GM18907 (cell line): Measurements from ENCODE around the gene PRKCB.
A peak's percentile ranks its signal among the peaks of the same experiment; 100 is the strongest.
"Not testable (repeated sequence)": the region's sequence is repeated elsewhere in the genome, so short reads cannot be mapped to it uniquely, and the experiment has no call there.

Experiments
- ATAC-seq: cut with Tn5 transposase; IDR thresholded peaks from one replicate; pipeline ENCODE4 v1.9.1; 2021; ENCODE audit warnings: mild to moderate bottlenecking, moderate library complexity; ENCODE audit not compliant: unreplicated experiment

PRKCB gene

GRCh38 chr16:23901178-23902033 lies 65.6 kb downstream of the PRKCB start:
- ATAC-seq = no peak

DNA sequence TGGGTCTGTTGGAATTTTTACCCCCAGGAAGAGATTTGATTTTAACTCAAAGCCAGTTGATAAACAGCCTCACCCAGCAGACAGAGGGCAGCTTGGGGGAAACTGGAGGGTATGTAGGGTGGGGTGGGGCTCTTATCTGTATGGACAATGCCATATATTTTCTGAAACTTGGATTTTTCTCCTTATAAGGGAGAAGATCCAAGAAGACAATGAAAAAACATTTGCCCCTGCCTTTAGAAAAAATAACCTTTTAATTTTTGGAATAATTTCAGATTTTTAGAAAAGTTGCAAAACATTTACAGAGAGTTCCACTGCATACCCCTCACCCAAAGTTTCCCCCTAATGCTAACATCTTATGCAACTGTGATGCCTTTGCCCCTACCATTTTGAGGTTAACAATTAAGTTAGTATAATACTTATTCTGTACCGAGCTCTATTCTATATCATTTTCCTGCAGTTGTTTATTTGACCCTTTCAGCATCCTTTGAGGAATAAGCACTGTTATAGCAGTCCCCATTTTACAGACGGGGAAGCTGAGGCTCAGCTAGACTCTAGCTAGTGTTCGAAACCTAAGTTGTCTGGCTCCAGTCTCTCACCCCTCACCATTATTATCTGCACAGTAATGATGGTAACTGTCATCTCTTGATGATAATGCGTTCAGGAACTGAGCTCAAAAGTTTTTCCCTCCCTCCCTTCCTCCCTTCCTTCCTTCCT lies 66.4 kb downstream of the PRKCB start:
- no peak for ATAC-seq

DNA sequence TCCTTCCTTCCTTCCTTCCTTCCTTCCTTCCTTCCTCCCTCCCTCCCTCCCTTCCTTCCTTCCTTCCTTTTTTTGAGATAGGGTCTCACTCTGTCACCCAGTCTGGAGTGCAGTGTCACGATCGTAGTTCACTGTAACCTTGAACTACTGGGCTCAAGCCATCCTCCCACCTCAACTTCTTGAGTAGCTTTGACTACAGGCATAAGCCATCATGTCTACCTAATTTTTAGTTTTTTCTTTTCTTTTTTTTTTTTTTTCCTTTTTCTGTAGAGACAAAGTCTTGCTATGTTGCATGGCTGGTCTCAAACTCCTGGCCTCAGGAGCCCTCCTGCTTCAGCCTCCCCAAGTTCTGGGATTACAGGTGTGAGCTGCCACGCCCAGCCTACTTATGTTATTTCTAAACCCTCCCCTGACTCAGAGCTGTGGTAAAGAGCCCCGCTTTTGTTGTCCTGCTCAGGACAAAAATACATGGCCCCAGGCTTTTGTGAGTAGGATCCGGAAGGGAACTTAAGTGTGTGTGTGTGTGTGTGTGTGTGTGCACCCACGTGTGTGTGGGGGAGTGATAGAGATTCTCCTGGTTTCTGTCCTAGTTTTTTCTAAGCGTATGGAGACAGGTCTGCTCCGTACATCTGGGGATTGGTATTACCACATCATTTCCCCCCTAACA lies 67.1 kb downstream of the PRKCB start:
- no peak for ATAC-seq

DNA sequence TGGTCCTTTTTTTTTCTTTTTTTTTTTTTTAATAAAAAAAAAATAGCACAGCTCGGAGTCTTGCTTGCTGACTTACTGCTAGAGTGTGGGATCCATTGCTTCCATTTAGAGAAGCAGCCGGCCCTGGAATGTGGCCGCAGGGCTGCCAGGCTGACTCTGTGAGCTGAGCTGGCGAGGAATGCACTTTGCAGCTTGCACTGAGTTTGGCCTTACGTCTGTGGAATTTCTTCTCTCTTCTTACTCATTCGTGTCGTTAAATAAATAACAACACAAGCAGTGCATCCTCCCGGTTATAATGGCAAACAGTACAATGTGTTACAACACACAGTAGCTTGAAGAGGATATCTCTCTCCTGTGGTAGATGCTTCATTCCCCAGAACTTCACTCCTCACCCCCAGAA lies 69.2 kb downstream of the PRKCB start:
- ATAC-seq = no peak

DNA sequence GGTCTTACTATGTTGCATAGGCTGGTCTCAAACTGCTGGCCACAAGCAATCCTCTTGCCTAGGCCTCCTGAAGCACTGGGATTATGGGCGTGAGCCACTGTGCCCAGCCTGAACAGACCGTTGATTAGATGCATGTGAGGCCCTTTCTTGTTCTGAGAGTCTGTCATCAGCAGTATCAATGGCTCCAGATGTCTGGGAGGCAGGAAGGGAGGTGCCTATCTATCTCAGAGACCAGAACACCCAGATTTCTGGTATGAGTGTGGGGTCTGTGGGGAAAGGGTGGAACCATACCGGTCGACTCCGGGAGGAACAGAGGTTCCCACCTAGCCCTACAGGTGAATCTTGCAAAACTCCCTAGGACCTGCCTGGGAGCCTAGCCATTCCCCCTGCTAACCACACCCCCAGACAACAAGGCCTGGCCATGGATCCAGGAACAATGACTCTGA lies 71.7 kb downstream of the PRKCB start:
- ATAC-seq = no peak

GRCh38 chr16:23907903-23908302 lies 72.1 kb downstream of the PRKCB start:
- no peak for ATAC-seq

GRCh38 chr16:23908790-23909189 lies 73.0 kb downstream of the PRKCB start:
- no peak for ATAC-seq

DNA sequence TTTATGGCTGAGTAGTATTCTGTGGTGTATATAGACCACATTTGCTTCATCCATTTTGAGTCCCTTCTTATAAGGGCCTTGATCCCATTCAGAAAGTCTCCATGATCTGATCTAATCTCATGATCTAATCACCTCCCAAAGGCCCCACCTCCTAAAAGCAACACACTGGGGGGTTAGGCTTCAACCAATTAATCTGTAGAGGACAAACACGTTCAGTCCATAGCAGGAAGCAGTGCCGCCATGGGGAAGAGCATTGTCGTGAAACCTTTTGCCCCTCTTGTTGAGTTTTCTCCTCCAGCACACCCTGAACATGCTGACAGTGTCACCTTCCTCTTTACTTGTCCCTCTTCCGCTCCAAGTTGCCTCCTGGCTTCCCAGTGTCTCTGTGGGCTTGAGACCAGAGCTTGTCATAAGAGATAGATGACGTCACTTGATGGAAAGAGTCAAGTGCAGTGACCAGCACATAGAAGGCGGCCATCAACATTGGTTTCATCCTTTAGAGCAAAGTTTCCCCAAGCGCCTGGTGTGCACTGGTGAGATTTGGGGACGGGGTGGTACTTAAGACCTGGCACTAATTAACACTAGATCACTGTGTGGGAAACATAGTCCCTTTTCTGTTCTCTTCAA lies 74.1 kb downstream of the PRKCB start:
- no peak for ATAC-seq

DNA sequence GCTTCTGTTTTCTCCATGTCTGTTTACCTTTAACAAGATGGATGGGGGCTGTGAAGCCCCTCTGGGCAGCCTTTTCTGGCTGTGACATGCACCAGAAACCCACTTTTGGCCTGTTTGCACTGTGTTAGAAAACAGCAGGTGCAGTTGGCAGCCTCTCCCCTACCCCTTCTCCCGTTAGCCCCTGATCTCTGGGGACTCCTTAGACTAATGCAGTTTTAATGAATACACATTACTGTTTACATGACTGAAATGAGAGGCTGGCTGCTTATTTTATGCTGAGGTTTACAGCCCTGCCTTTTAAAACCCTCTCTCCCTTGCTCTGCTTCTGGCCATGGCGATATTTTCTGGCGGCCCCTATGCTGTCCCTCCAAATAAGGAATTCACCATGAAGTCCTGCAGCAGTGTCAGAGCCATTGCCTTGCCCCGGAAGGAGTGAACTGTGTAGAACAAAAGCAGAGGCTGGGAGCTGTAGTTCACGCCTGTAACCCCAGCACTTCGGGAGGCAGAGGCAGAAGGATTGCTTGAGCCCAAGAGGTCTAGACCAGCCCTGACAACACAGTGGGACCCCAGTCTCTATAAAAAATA lies 79.3 kb downstream of the PRKCB start:
- ATAC-seq = no peak

- ATAC-seq = not testable (repeated sequence)
These were observed 80.8 kb downstream of the PRKCB start for GRCh38 chr16:23916552-23916951.

DNA sequence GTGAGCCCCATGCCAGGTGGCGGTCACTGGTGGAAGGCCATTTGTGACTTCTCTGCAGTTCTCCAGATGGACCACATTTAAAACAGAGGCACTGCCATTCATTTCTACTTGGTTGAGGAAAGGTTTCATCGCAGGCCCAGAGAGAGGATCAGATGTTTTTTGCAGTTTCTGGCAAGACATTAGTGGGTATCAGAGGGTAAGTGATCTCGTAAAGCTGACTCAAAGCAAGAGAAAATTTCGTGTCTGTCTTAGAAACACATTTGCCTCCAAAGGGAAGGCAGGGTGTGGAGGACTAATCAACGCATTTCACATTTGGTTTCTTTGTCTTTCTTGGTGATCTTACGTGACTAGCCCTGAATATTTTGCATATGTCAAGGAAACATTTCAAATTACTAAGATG lies 81.8 kb downstream of the PRKCB start:
- ATAC-seq = peak; percentile 42

GRCh38 chr16:23920446-23920845 lies 84.7 kb downstream of the PRKCB start:
- no peak for ATAC-seq

DNA sequence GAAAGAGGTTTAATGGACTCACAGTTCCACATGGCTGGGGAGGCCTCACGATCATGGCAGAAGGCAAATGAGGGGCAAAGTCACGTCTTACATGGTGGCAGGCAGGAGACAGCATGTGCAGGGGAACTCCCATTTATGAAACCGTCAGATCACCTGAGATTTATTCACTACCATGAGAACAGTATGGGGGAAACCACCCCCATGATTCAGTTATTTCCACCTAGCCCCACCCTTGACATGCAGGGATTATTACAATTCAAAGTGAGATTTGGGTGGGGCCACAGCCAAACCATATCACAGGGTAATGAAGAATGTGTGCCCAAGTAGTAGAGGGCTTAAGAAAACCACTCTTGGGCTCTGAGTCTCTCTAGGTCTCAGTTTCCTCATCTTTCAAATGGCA lies 85.1 kb downstream of the PRKCB start:
- ATAC-seq = no peak

GRCh38 chr16:23922406-23922805 lies 86.6 kb downstream of the PRKCB start:
- ATAC-seq = no peak

GRCh38 chr16:23924128-23924527 lies 88.3 kb downstream of the PRKCB start:
- no peak for ATAC-seq

DNA sequence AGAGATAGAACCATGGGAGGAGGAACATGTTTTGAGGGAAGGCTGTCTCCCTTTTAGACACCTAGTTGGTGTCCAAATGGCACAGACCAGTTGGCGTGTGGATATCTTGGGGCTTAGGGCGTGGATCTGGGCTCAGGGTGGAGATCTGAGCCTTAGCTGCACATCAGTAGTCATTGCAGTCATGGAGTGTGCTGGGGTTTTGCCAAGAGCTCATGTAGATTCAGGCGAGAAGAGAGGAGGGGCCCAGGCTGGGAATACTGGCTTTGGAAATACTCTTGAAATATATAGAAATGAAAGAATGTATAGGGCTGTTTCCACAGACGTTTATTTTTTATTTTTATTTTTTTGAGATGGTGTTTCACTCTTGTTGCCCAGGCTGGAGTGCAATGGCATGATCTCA lies 92.0 kb downstream of the PRKCB start:
- ATAC-seq = no peak

GRCh38 chr16:23929237-23929636 lies 93.5 kb downstream of the PRKCB start:
- ATAC-seq = no peak

DNA sequence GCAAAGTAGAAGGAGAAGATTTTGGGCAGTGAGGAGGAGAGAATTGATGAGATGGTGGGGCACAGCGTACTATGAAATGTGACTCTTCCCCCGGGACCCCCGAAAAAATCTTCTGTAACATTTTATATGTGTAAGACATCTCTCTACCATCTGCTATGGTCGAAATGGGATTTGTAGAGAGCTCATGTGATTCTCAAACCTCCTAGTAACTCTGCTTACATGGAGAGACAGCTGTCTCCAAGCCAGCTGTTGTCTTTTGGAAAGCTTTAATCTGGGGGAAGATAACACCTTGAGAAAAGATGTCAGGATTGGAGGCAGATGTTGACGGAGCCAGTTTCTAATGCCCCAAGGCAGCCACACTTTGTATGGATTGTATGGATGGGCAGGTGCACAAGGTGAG lies 94.1 kb downstream of the PRKCB start:
- no peak for ATAC-seq

DNA sequence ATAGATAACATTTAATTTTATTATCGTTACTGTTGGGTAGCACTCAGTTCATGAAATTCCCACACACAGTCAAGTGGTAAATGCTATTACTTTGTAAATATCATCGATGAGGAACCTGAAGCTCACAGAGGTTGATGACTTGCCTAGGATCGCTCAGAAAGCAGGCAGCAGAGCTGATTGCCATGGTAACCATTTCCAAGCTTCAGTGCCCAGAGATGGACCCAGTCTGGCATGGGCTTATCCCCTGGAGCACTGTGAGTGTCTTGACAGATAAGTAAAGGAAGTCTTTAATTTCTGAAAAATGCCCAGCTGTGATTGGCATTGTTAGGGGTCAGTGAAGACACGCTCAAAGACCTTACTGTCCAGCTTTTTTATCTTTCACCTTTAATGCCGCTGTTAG lies 95.0 kb downstream of the PRKCB start:
- no peak for ATAC-seq

GRCh38 chr16:23931199-23931598 lies 95.4 kb downstream of the PRKCB start:
- no peak for ATAC-seq

DNA sequence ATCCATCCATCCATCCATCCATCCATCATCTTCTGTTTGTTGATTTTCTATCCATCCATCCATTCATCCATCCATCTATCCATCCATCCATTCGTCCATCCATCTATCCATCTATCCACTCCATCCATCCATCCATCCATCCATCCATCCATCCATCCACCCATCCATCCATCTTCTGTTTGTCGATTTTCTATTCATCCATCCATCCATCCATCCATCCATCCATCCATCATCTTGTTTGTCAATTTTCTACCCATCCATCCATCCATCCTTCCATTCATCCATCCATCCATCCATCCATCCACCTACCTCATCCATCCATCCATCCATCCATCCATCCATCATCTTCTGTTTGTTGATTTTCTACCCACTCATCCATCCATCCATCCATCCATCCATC lies 97.9 kb downstream of the PRKCB start:
- not testable (repeated sequence) for ATAC-seq
